Kidney capillary endothelial cell (primary cell): ENCODE data around the gene PKNOX2.

Experiments used
- DNase-seq: peaks from one replicate; pipeline ENCODE4 v3.0.0-alpha.2; 2018; ENCODE audit warnings: low spot score

Gene PKNOX2

DNA sequence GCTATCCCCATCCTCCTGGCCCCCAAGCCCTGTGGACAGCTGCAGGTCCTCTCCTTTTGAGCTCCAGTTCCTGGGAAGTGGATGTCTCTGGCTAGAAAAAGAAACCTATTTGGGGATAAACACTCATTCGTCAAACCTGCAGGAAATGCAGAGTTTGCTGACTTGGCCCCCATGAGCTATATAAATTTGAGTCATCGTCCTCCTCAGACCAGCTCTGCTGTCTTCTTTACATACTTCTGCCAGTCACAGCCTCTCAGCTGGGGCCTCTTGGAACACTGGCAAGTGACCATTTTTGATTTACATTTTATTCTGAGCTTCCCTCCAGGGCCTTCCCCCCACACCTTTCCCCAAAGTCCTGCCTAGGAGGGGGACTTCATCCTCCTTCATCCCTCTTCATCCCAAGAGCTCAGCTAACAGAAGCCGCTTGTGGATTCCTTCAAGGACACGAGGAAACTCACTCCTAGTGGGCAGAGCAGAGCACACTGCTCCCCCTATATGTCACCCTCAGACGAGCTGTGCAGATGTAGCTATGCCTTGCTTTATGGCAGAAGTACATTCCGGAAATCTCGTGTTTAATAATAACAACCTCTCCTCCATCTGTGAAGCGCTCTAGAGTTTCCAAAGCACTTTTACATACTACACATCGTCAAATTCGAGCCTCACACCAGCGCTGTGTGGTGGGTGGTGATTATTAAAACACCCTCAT lies 199.7 kb downstream of the PKNOX2 start:
- peak; percentile 74 for DNase-seq

GRCh38 chr11:125365196-125365931 lies 200.8 kb downstream of the PKNOX2 start:
- DNase-seq: no peak

- no peak for DNase-seq
These were observed 203.2 kb downstream of the PKNOX2 start for GRCh38 chr11:125367710-125368109.

- no peak for DNase-seq
These were observed 204.2 kb downstream of the PKNOX2 start for GRCh38 chr11:125368757-125369156.

DNA sequence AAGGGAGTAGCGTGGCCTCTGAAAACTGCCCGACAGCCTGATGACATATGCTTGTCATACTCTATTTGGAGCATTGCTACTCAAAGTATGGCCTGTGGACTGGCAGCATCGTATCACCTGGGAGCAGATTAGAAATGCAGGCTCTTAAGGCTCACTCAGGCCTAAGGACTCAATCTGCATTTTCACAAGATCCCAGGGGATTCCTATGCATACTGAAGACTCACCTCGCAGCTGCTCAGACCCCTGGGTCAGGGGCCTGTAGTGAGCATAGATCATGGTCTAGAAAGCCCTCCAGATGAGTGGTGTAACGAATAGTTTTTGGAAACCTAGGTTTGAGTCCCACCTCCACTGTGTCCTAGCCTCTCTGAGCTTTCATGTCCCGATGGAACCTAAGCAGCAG lies 205.3 kb downstream of the PKNOX2 start:
- DNase-seq: no peak

DNA sequence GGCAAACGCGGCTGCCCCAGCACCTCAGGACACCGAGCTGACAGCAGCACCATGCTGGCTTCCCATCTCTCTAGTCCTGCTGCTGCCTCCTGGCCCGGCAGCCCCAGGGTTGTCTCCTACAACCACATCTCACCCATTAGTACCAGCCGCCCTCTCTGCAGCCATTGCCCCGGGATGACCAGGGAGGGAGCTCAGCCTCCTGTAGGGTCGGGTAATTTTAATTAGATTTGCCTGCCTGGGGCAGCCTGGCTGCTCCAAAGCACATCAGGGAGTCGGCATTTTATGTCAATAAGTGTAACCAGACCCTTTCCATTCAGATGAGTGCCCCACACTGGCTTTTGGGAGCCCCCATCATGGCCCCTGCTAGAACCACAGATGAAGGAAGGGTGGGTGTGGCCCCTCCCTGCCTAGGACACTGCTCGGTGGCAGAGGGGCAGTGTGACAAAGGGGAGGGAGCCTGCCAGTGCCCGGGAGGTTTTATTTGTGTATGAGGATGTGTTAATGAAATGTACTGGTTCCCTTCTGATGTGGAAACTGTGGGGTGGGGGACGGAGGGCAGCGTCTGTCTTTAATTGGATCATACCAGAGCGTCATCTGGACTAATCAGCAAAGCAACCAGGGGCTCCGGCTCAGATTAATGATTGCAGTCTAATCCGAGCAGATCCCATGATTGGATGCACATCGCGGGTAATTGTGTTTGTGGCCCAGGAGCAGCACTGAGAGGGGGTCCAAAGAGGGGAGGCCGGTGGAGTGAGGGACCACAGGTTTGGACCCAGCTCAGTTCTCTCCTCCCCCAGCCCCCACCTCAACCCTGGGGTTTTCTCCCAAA lies 206.2 kb downstream of the PKNOX2 start:
- DNase-seq: no peak

DNA sequence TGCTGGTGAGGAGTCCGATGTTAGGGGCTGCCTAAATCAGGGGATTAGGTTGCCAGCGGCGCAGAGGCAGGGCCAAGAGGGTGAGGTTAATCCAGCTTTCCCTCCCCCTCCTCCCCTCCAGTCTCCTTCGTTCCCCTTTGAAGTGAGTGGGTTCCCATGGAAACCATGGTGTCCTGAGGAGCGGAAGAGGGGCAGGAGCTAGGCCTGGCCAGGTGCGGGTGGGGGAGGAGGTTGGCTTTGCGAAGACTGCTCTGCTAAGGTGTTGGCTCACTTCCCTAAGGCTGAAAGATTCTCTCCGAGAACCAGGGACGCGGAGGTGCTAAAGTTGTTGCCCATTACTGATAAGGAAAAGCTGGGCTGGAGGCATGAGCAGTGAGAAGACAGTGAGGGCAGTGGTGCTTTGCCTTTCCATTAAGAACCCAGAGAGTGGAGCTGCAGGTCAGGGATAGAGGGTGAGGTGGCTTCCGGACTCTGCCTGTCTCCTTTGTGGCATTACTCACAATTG lies 206.9 kb downstream of the PKNOX2 start:
- peak; percentile 35 for DNase-seq

DNA sequence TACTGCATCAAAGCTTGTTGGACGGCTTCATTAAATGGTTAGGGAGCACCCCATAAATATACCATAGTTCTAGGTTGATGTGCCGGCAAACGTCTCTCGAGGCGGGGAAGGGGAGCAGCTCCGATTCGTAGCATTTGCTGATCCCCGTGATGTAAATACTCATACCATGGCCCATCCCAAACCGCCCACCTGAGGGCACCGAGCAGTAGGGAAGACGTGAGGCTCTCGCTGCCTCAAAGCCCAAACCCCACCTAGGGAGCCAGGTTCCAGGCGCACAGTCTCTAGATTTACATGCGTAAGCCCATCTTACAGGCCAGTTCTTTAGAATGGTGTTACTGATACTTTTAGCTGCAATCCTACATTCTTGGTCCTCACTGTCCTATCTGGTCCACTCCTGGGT lies 207.5 kb downstream of the PKNOX2 start:
- no peak for DNase-seq

- DNase-seq: no peak
These were observed 208.4 kb downstream of the PKNOX2 start for GRCh38 chr11:125372911-125373310.

DNA sequence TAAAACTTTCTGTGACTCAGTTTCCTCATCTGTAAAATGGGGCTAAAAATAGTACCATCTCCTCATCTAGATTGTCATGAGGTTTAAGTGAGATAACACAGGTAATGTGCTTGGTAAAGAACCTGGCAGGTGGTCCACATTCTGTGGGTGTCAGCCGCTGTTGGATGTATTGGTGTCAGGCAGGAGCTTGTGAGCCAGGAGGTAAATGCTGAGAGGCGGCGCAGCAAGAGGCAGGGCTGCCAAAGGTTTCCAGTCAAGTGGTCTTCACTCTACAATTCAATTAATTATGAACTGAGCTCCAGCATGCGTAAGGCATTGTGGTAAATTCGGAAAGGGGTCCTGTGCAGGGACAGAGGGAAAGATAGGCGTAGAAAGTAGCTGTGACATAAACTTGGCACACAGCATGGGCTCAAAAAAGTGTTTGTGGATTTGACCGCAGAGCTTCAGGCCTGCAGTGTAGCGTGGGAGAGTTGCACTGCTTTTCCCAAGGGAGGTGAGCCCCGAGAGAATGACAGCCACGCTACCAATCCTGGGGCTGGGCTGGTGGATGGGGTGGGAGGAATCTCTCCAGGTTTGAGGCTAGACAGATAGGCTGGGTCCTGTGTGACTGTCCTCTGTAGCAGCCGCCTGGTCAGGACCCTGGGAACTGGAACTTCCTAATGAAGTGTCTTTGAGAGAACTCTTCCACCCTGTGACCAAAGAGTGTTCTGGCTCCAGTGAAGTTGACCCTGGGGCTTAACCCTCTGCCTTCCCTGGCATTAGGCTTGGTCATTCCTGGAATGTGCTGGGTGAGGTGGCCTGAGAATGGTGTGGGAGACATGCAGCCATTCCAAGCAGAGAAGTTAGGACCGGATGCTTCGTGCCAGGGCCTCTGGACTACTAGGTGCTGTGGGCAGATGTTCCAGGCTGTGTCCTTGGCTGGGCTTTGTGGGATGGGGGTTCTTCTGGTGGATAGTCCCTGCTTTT lies 209.2 kb downstream of the PKNOX2 start:
- DNase-seq: no peak

DNA sequence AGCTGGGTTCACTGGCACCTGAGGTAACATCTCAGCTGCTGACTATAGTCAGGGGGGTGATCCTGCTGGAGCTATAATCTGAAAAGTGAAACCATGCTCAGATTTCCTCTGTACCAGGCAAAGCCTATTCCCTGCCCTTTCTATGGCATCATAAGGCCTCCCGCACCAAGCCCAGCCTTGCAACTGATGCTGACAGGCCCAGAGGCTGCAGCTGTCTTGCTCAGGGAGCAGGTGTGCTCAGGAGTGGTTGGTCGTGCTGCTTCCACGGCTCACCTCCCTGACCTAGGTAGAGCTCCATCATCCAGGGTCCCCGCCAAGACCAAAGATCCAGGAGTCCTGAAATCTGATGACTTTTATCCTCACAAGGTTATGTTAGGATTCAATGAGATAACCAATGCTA lies 209.8 kb downstream of the PKNOX2 start:
- DNase-seq: no peak

DNA sequence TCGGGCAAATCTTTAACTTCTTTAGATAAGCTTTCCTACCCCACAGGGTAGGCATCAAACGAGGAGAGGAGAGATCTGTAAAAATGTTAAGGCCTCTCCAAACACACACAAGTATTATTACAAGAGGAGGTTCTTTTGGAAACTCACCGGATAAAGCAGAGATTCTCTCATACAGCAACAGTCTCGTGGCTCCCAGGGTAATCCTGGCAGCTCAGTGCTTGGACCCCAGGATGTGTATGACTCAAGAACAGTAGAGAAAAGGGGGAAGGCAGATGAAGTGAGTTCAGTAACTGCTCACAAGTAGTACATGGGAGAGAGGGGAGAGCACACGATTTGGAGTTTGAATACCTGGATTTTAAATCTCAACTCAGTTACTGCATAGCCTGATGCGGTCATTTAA lies 210.6 kb downstream of the PKNOX2 start:
- no peak for DNase-seq

- DNase-seq: no peak
These were observed 211.6 kb downstream of the PKNOX2 start for GRCh38 chr11:125376117-125376516.

DNA sequence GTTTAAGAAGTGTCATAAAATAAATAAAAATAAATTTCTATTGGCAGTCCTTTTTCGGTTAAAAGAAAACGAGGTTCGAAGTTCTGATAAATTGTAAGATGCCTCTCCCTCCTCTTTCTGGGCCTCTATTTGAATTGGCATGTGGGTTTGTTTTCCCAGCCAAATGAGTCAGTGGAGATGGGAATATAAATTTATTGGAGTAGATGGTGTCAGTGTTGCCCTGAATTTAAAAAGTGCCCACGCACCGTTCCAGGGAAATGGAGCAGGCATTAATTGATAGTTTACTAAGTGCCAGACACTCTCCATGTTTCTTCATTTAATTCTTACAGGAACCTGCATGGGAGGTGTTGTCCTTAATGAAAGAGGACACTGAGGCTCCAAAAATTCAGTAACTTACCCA lies 212.3 kb downstream of the PKNOX2 start:
- no peak for DNase-seq

DNA sequence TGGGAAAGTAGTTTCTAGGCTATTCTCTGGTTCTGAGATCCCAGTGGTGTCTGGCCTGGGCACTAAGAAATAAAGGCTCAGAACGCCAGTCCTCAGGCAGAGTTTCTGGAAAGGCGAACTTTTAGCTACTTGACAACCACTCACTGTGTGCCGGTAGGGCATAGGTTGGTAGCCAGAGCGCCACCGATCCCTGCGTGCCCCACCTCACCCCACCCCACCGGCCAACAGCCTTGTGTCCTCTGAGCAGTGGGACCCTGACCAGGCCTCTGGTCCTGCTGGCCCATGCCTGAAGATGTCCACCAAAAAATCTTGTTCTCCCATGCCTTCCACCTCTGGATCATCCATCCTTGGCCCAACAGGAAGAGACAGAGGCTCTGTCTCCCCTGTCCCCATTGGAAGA lies 213.5 kb downstream of the PKNOX2 start:
- no peak for DNase-seq

DNA sequence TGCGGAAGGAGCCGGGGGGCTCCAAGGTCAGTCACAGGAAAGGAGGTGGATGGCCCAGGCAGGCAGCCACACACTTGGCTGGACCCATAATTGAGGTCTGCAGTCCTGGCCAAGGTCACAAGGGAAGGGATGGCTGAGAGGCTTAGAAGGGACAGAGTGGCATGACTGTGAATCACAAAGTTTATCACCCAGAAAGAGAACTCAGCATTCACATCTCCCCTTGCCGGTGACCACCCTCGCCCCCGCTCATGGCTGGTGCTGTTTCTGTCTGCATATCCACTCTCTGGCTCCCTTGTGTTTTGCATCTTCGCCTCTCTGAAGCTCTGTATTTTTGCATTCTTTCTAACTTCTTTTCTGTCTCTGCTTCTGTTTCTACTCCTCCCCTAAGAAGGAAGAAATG lies 214.0 kb downstream of the PKNOX2 start:
- DNase-seq: no peak

DNA sequence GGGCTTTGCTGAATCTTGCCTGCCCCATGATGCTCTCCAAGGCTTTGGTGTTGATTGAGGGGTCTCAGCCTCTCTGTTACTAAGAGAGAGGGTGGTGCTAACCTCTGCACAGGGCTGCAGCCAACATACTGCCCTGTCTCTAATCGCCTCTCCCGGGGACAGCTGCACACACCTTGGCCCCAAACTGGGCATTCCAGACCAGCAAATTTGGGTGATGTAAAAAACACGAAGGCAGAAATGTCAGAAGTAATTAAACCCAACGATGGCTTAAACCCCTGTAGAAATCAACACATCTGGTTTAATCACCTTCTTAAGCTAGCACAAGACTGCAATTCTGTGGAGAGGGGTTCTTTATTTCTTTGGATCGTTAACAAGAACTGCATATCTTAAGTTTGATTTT lies 215.0 kb downstream of the PKNOX2 start:
- DNase-seq: no peak

GRCh38 chr11:125379981-125380380 lies 215.4 kb downstream of the PKNOX2 start:
- DNase-seq: no peak

DNA sequence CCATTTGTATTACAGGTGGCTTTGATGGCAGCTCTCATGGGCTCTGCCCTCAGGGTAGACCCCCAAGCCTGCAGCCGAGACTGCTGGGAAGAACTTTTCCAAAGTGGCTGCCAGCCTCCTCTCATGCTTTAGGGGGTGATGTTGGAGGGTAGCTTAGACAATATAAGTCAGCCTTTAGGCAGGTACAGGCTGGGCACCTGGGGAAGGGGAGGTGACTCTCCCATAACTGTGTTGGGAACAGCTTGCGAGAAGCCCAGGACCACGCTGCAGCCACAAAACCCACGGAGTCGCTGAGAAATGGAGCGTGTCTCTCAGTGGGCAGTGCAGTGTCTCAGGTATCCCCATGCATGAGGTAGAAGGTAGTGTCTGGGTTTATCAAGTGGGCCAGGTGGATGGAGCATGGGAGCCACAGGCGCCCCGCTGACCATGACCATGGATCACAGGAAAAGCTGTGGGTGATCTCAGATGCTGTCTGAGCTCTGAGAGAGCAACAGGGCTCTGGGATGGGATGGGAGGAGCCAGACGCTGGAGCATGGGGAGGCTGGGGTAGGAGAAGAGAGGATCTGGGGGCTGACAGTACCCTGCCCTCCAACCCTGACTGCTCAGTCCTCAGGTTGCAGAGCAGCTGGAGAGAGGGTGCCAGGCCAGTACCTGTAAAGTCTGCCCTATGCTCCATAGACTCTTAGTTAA lies 216.3 kb downstream of the PKNOX2 start:
- DNase-seq: no peak

DNA sequence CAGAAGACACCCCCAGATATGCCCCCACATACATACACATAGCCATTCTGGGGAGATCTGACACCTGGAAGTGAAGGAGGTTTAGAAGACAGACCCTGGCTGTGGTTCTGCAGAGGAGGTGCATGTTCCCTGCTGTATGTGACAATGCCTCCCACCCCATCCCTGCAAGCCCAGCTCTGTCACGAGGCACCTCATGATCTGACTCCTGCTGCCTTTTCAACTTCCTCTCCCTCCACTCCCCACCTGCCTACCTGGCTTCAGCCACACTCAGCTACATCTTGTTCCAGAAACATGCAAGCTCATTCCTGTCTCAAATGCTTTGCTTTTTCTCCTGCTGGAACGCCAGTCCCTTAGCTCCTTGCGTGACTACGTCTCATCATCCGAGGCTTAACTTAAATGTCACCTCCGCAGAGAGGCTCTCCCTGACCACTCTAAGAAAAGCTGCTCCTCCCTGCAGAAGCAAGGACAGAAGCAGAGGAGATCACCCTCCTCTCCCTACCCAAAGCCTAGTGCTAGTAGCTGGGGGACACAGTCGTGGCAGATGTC lies 217.0 kb downstream of the PKNOX2 start:
- no peak for DNase-seq
